Esophagus squamous epithelium (tissue), 5 donors: ENCODE measurements around the gene CDR2L. TPM values are rescaled to one million over a fixed set of nuclear protein-coding genes. Genes with fewer than 3 reads are reported as not detected.

Source experiments
- DNase-seq: peaks from one replicate; lab custom pipeline; 2025; lab: John Stamatoyannopoulos, UW
- H3K27ac ChIP-seq, 4 donors: fragments of 200-600 bp; sonication (generic); one replicate each; pipeline ENCODE4 v1.5.1; 2016 to 2019; ENCODE audit warnings: mild to moderate bottlenecking in 1 of 4
- H3K27me3 ChIP-seq, 4 donors: fragments of 200-600 bp; sonication (generic); 1 replicate in 3 of 4; 2 replicates in 1 of 4; pipeline versions ENCODE4 v1.5.1 to v1.6.0; 2017 to 2021; ENCODE audit warnings: antibody characterized with exemption in 1 of 4
- H3K36me3 ChIP-seq, 3 donors: fragments of 200-600 bp; sonication (generic); one replicate each; pipeline ENCODE4 v1.5.1; 2016 to 2019
- H3K4me1 ChIP-seq, 3 donors: fragments of 200-600 bp; sonication (generic); one replicate each; pipeline ENCODE4 v1.5.1; 2017 to 2019
- H3K4me3 ChIP-seq, 4 donors: fragments of 200-600 bp; sonication (generic); 1 replicate in 3 of 4; 2 replicates in 1 of 4; pipeline ENCODE4 v1.5.1; 2016 to 2019; ENCODE audit warnings: mild to moderate bottlenecking in 2 of 4, moderate library complexity in 1 of 4
- H3K9me3 ChIP-seq, 3 donors: fragments of 200-600 bp; sonication (generic); one replicate each; pipeline ENCODE4 v1.5.1; 2016 to 2019
- CTCF ChIP-seq, 6 experiments: fragments of 450-650 bp in 4 of 6; fragments of 200-600 bp in 2 of 6; sonication (generic) in 2 of 6; IDR thresholded peaks; one replicate each; pipeline ENCODE4 v1.5.1; 2016 to 2019; ENCODE audit warnings: antibody characterized with exemption in 6 of 6, mild to moderate bottlenecking in 4 of 6, moderate library complexity in 4 of 6
- POLR2A ChIP-seq, 4 donors: fragments of 450-650 bp; IDR thresholded peaks; one replicate each; pipeline ENCODE4 v1.6.1; 2017; ENCODE audit warnings: antibody characterized with exemption in 4 of 4, mild to moderate bottlenecking in 4 of 4, moderate library complexity in 3 of 4
- WGBS, 2 donors: methylation state at CpG; one replicate each; pipeline ENCODE4 v1.1.5; 2018; 5-methylcytosine and 5-hydroxymethylcytosine counted together
- intact Hi-C: fragments of 100-400 bp; cut with DNase I; formaldehyde crosslinking; loops from one replicate; pipeline ENCODE4 v1.15.0; 2022
- total RNA-seq, 4 donors: library from RNA; depleted of rRNA; stranded (reverse); fragments of >200 nt; gene quantifications; one replicate each; pipeline ENCODE4 v1.1.0, GENCODE V29; 2016
- donor health status: DM: yes; HTN: yes; CAD: no.

CDR2L gene
- total RNA-seq, 4 donors from 2014 or later, result 5.3 to 7.9 (median 6.7) TPM

GRCh38 chr17:75011401-75012095 lies 24.1 kb downstream of the CDR2L start:
- Histone ChIP-seq H3K4me1 (peaks cover 8 to 39% (median 12%) of the 10 kb centered on the region in 3 donors), H3K36me3 (peaks cover 0 to 6% (median 0%) of the 10 kb centered on the region in 3 donors), H3K9me3 (no peaks in the 10 kb centered on the region), H3K4me3 (peak overlapping the region; percentile 77 to 89 (median 81)), H3K27me3 (no peaks in the 10 kb centered on the region), H3K27ac (peak overlapping the region; percentile 86 to 93 (median 88))
- TF ChIP-seq CTCF (IDR thresholded peaks at IDR 0.05), result no peak
- intact Hi-C loops, result no loop called here
- WGBS, 2 donors, result 36 to 40% methylated on average over 12 of the region's 13 CpGs
- DNase-seq, result no peak

GRCh38 chr17:75012096-75012345 lies 24.6 kb downstream of the CDR2L start:
- intact Hi-C loops, result no loop called here
- no peak for TF ChIP-seq POLR2A (IDR thresholded peaks at IDR 0.05)
- TF ChIP-seq CTCF (IDR thresholded peaks at IDR 0.05), result no peak
- Histone ChIP-seq H3K4me1 (peaks cover 8 to 39% (median 12%) of the 10 kb centered on the region in 3 donors), H3K9me3 (no peaks in the 10 kb centered on the region), H3K27ac (peak overlapping the region; percentile 86 to 93 (median 88)), H3K36me3 (peaks cover 0 to 10% (median 0%) of the 10 kb centered on the region in 3 donors), H3K4me3 (peak overlapping the region; percentile 77 to 89 (median 81)), H3K27me3 (no peaks in the 10 kb centered on the region)
- 22 to 36% methylated on average over 4 to 5 of the region's 5 CpGs for WGBS, 2 donors
- DNase-seq, result no peak

GRCh38 chr17:75012346-75013091 lies 25.1 kb downstream of the CDR2L start, which contains the start of gene MRPL58:
Gene MRPL58, plus strand, starts transcription at chr17:75012670. Its CDS starts 17 bp downstream, at chr17:75012687.
- WGBS, 2 donors, result 9 to 24% methylated on average over 7 to 10 of the region's 63 CpGs
- Histone ChIP-seq H3K4me3 (peak within 1 kb of the TSS; percentile 77 to 89 (median 81)), H3K4me1 (peaks cover 8 to 39% (median 12%) of the 10 kb centered on the region in 3 donors), H3K27me3 (no peaks in the 10 kb centered on the region), H3K27ac (peak within 1 kb of the TSS; percentile 86 to 93 (median 88)), H3K9me3 (no peaks in the 10 kb centered on the region), H3K36me3 (peaks cover 0 to 15% (median 0%) of the 10 kb centered on the region in 3 donors)
- TF ChIP-seq CTCF (IDR thresholded peaks at IDR 0.05), result peak; percentile 17 to 70 (median 52)
- peak in 2 of 4 donors; percentile 20 to 34 for TF ChIP-seq POLR2A (IDR thresholded peaks at IDR 0.05)
- intact Hi-C loops, result no loop called here
- no peak for DNase-seq

GRCh38 chr17:75013092-75013559 lies 25.7 kb downstream of the CDR2L start:
- TF ChIP-seq POLR2A (IDR thresholded peaks at IDR 0.05), result no peak
- no peak for TF ChIP-seq CTCF (IDR thresholded peaks at IDR 0.05)
- DNase-seq, result no peak
- intact Hi-C loops, result no loop called here
- 0% methylated on average over 4 to 10 of the region's 10 CpGs for WGBS, 2 donors
- Histone ChIP-seq H3K36me3 (peaks cover 0 to 21% (median 0%) of the 10 kb centered on the region in 3 donors), H3K27ac (peak overlapping the region; percentile 86 to 93 (median 88)), H3K4me1 (peaks cover 8 to 39% (median 12%) of the 10 kb centered on the region in 3 donors), H3K9me3 (no peaks in the 10 kb centered on the region), H3K27me3 (no peaks in the 10 kb centered on the region), H3K4me3 (peak overlapping the region; percentile 77 to 89 (median 81))

DNA sequence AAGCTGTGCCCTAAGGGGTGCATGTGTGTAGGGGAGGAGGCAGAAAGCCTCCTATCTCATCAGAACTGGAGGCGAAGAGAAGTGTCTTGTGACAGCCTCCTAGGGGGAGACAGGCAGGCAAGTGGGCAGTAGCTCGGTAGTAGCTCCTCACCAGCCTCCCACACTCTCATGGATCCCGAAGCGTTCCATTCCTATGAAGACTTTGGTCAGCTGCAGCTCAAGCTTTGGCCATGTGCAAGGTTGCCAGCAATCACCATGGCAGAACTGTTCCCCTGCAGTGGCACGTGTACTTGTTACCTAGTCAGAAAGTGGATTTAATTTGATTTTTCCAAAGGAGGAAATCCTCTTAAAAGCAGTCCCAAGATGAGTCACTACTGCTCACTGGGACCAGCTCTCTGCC lies 31.7 kb downstream of the CDR2L start:
- H3K4me3 ChIP-seq, result no peak overlapping the region
- no peak for TF ChIP-seq CTCF (IDR thresholded peaks at IDR 0.05)
- TF ChIP-seq POLR2A (IDR thresholded peaks at IDR 0.05), result no peak
- WGBS, 2 donors, result 86 to 90% methylated on average over 5 of the region's 5 CpGs
- no peaks in the 10 kb centered on the region for H3K27me3 ChIP-seq
- H3K27ac ChIP-seq, result no peak overlapping the region
- peaks cover 0 to 21% (median 0%) of the 10 kb centered on the region in 3 donors for H3K4me1 ChIP-seq
- H3K36me3 ChIP-seq, result peaks cover 8 to 76% (median 21%) of the 10 kb centered on the region in 3 donors
- no peak for DNase-seq
- intact Hi-C loops, result no loop called here
- no peaks in the 10 kb centered on the region for H3K9me3 ChIP-seq
